ENCODE data around the gene ACAN.

Gene ACAN

DNA sequence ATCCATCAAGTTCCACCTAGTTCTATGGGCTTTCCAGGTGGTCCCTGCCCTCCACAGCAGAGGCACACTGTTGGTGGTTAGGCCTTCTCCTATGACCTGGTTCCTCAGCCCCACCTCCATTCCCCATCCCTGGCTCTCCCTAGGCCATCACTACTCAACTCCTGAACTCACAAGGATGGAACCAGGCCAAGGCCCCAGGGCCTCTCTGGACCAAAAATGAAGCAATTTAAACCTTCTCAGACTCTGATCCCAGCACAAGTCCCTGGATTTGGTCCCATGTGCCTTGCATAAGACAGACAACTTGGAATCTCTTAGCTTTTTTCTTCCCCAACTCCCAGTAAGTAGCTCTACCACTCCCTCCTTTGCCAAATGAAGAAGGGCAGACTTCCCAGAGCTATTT lies 14.4 kb upstream of the ACAN start:
- no peaks in the 10 kb centered on the region for H3K4me1 Mint-ChIP-seq
- DNase-seq (ENCODE audit: low spot score in 2 of 2), result no peak
- H3K36me3 Mint-ChIP-seq (ENCODE audit: insufficient read depth), result no peaks in the 10 kb centered on the region
- H3K9me3 Mint-ChIP-seq, result no peaks in the 10 kb centered on the region
- H3K27me3 Mint-ChIP-seq, result peaks cover 48% of the 10 kb centered on the region
- no peak overlapping the region for H3K4me3 Mint-ChIP-seq
- H3K27ac Mint-ChIP-seq (ENCODE audit: low read depth), result no peak overlapping the region
- no peak for ATAC-seq (replicated peaks; ENCODE audit: extremely low read depth, poor library complexity, severe bottlenecking)

DNA sequence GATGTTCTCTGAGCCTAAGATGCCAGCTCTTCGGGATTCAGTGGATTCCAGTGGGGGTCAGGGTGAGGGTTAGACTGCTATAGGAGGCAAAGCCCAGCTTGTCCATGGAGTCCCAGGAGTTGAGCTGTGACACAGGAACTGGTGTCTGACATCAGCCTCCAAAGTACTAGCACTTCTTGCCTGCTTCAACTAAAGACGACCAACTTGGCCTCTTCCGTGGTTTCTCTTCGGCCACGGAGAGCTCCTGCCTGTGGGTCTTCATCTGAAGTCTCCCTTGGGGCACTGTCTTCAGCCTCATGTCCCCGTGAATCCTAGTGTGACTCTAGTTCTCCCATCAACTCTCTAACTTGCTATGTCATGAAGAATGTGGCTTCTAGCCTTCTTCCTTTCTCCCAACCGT lies 12.8 kb upstream of the ACAN start:
- H3K9me3 Mint-ChIP-seq, result no peaks in the 10 kb centered on the region
- H3K27ac Mint-ChIP-seq (ENCODE audit: low read depth), result no peak overlapping the region
- H3K4me3 Mint-ChIP-seq, result no peak overlapping the region
- DNase-seq (ENCODE audit: low spot score in 2 of 2) (no peak), ATAC-seq (replicated peaks; ENCODE audit: extremely low read depth, poor library complexity, severe bottlenecking) (no peak)
- H3K36me3 Mint-ChIP-seq (ENCODE audit: insufficient read depth), result no peaks in the 10 kb centered on the region
- H3K27me3 Mint-ChIP-seq, result peaks cover 65% of the 10 kb centered on the region
- H3K4me1 Mint-ChIP-seq, result no peaks in the 10 kb centered on the region

DNA sequence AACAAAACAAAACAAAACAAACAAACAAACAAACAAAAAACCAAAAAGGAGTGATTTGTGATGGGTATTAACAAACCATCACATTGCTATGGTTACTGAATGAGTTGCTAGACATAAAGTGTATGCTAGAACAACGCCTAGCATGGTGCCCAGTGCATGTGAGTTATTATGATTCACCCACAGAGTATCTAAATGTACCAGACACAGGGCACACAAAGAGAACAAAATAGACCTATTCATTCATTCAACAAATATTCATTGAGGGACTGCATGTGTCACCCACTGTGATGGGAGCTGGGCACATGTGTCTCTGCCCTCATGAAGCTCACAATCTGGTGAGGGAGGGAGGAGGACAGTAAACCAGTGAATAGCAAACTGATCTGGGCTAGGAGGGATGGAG lies 11.6 kb upstream of the ACAN start:
- Mint-ChIP-seq H3K4me1 (no peaks in the 10 kb centered on the region), H3K36me3 (ENCODE audit: insufficient read depth) (no peaks in the 10 kb centered on the region), H3K27me3 (peaks cover 76% of the 10 kb centered on the region), H3K9me3 (no peaks in the 10 kb centered on the region), H3K4me3 (no peak overlapping the region), H3K27ac (ENCODE audit: low read depth) (no peak overlapping the region)
- no peak for ATAC-seq (replicated peaks; ENCODE audit: extremely low read depth, poor library complexity, severe bottlenecking)
- DNase-seq (ENCODE audit: low spot score in 2 of 2), result no peak

DNA sequence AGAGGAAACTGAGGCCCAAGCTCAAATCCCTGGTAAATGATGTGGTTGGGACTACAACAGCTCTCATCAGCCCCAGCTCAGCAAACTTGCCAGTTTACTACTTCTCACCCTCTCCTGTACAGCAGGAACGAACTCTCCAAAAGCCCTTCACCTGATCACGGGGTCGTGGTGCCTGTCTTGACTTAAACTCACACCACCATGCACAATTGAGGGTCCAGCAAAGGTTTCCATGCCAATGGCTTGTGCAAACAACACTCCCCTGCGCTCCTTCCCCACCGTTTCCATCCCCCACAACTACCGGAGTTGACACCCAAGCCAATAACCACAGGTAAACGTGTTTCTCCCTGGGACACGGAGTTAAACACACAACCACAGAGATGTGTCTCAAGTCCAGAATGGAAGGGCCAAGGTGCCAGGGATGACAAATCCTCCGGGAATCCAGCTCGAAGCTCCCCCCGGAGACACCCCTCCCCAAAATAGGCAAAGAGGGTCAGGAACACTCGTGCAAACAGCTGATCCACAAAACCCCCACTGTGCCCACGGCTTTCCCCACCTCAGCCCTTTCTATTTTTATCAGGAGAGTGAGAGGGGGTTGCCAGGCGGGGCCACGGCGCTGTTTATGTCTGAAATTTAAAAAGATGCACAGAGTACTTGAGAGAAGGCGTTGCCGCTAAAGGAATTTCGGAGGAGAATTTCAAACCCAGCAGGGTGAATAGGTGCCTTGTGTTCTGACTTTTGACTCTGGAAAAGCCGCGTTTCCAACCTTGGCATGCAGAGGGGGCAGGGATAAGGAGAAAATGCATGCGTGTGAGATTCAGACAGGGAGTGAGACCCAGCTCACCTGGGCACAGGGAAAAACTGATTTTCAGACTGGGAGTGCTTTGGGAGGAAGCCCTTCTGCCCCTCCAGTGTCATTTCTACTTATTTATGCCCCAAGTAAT lies 10.6 kb upstream of the ACAN start:
- Mint-ChIP-seq H3K9me3 (no peaks in the 10 kb centered on the region), H3K4me1 (no peaks in the 10 kb centered on the region), H3K27me3 (peaks cover 86% of the 10 kb centered on the region), H3K4me3 (no peak overlapping the region), H3K36me3 (ENCODE audit: insufficient read depth) (no peaks in the 10 kb centered on the region), H3K27ac (ENCODE audit: low read depth) (no peak overlapping the region)
- no peak for ATAC-seq (replicated peaks; ENCODE audit: extremely low read depth, poor library complexity, severe bottlenecking)
- no peak for DNase-seq (ENCODE audit: low spot score in 2 of 2)

DNA sequence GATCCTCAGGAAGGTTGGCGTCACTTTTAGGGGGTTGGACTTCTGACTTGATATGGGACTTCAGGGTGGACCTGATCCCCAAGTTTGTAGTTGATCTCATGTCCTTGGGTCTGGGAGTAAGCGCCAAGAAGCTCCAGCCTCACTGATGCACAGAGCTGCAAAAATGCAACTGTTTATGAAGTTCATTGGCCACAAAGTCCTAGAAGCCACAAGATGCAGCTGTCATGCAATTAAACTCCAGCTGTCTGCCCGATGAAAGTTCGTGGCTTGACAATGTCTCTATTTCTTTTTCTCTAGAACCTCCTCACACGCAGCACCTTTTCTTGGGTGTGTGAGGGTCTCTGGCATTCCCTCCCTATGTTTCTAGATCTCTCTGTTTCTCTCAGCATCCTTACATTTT lies 9.2 kb upstream of the ACAN start:
- no peak for DNase-seq (ENCODE audit: low spot score in 2 of 2)
- no peak overlapping the region for H3K27ac Mint-ChIP-seq (ENCODE audit: low read depth)
- peaks cover 91% of the 10 kb centered on the region for H3K27me3 Mint-ChIP-seq
- H3K4me3 Mint-ChIP-seq, result no peak overlapping the region
- no peaks in the 10 kb centered on the region for H3K9me3 Mint-ChIP-seq
- H3K36me3 Mint-ChIP-seq (ENCODE audit: insufficient read depth), result no peaks in the 10 kb centered on the region
- H3K4me1 Mint-ChIP-seq, result no peaks in the 10 kb centered on the region
- no peak for ATAC-seq (replicated peaks; ENCODE audit: extremely low read depth, poor library complexity, severe bottlenecking)

DNA sequence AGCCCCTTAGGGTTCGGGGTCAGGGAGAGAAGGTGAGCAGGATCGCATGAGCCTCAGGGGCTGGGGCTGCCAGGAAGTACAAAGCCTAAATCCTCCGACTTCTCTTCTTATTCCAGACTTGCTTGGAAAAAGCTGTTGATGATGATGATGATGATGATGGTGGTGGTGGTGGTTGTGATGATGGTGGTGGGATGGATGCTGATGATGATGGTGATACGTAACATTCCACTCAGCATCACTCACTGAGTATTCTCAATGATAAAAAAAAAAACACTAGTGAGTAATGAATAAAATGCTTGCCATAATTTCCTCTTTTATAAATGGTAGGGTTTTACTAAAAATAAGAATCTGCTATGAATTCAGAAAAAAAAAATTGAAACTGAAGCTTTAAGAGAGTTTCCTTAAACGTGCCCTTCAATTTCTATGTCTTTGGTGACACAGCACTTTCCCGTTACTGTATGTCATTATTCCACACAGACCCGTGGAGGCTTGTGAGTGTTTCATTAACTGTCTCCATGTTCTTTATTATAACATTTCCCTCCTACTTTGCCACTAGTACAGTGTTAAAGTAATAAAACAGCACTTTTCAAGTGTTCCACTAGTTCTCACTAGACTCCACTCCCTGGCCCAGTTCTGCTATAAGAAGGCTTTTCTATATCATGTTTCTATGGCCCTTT lies 5.4 kb upstream of the ACAN start:
- Mint-ChIP-seq H3K27ac (ENCODE audit: low read depth) (no peak overlapping the region), H3K27me3 (peaks cover 92% of the 10 kb centered on the region), H3K4me1 (peaks cover 6% of the 10 kb centered on the region), H3K36me3 (ENCODE audit: insufficient read depth) (peaks cover 1% of the 10 kb centered on the region), H3K4me3 (no peak overlapping the region), H3K9me3 (no peaks in the 10 kb centered on the region)
- DNase-seq (ENCODE audit: low spot score in 2 of 2) (no peak), ATAC-seq (replicated peaks; ENCODE audit: extremely low read depth, poor library complexity, severe bottlenecking) (no peak)

DNA sequence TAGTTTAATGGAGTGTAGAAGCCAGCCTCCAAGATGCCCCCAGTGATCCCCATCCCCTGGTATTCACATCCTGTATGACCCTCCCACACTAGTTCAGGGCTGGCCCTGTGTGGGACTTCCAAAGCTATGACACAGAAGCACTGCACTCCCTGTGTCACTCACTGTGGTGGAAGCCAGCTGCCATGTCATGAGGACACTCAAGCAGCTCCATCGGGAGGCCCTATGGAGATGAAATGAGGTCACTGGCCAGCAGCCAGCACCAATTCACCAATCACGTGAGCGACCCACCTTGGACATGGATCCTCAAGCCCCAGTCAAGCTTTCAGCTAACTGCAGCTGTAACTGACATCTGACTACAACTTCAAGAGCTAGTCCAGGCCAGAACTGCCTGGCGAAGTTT lies 3.9 kb upstream of the ACAN start:
- DNase-seq (ENCODE audit: low spot score in 2 of 2) (no peak), ATAC-seq (replicated peaks; ENCODE audit: extremely low read depth, poor library complexity, severe bottlenecking) (no peak)
- H3K4me3 Mint-ChIP-seq, result no peak overlapping the region
- H3K27ac Mint-ChIP-seq (ENCODE audit: low read depth), result no peak overlapping the region
- H3K9me3 Mint-ChIP-seq, result no peaks in the 10 kb centered on the region
- H3K4me1 Mint-ChIP-seq, result peaks cover 7% of the 10 kb centered on the region
- peaks cover 1% of the 10 kb centered on the region for H3K36me3 Mint-ChIP-seq (ENCODE audit: insufficient read depth)
- peaks cover 87% of the 10 kb centered on the region for H3K27me3 Mint-ChIP-seq

DNA sequence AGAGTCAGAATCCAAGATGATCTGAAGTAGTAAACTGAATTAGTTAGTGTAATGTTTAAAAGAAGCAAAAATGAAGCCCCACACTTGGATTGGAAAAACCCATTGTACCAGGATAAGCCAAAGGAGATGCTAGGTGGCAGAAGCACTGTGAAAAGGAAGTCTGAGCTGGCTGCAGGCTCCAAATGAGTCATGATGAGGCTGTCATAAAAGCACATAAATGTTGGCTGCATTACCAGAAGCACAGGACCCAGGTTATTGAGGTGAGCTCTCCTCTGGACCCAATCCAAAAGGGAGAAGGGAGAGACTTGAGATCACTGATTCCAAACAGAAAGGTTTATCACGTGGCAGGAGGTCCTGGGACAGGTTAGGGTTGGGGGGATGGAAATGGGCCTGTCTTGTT lies 3.2 kb upstream of the ACAN start:
- no peak for DNase-seq (ENCODE audit: low spot score in 2 of 2)
- H3K4me1 Mint-ChIP-seq, result peaks cover 7% of the 10 kb centered on the region
- no peaks in the 10 kb centered on the region for H3K9me3 Mint-ChIP-seq
- H3K4me3 Mint-ChIP-seq, result no peak overlapping the region
- H3K36me3 Mint-ChIP-seq (ENCODE audit: insufficient read depth), result peaks cover 1% of the 10 kb centered on the region
- no peak for ATAC-seq (replicated peaks; ENCODE audit: extremely low read depth, poor library complexity, severe bottlenecking)
- H3K27me3 Mint-ChIP-seq, result peaks cover 87% of the 10 kb centered on the region
- no peak overlapping the region for H3K27ac Mint-ChIP-seq (ENCODE audit: low read depth)

DNA sequence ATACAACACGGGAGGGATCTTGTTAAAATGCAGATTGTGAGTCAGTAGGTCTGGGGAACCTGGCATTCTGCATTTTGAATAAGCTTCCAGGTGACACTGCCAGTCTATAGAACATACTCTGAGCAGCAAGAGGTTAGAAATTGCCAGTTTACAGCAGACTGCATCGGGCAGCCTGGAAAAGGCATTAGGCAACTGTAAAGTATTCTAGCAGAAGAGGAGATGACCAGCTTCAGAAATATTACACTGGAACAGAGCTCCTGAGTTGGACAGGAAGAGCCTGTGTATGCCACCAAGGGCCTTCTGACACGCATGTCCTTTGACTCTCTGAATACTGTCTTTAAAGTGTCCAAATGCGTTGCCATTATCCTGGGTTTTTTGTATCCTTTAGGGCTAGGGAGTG lies 2.5 kb upstream of the ACAN start:
- Mint-ChIP-seq H3K27me3 (peaks cover 87% of the 10 kb centered on the region), H3K27ac (ENCODE audit: low read depth) (no peak overlapping the region), H3K9me3 (no peaks in the 10 kb centered on the region), H3K4me1 (peaks cover 7% of the 10 kb centered on the region), H3K4me3 (no peak overlapping the region), H3K36me3 (ENCODE audit: insufficient read depth) (peaks cover 1% of the 10 kb centered on the region)
- ATAC-seq (replicated peaks; ENCODE audit: extremely low read depth, poor library complexity, severe bottlenecking), result no peak
- DNase-seq (ENCODE audit: low spot score in 2 of 2), result no peak

DNA sequence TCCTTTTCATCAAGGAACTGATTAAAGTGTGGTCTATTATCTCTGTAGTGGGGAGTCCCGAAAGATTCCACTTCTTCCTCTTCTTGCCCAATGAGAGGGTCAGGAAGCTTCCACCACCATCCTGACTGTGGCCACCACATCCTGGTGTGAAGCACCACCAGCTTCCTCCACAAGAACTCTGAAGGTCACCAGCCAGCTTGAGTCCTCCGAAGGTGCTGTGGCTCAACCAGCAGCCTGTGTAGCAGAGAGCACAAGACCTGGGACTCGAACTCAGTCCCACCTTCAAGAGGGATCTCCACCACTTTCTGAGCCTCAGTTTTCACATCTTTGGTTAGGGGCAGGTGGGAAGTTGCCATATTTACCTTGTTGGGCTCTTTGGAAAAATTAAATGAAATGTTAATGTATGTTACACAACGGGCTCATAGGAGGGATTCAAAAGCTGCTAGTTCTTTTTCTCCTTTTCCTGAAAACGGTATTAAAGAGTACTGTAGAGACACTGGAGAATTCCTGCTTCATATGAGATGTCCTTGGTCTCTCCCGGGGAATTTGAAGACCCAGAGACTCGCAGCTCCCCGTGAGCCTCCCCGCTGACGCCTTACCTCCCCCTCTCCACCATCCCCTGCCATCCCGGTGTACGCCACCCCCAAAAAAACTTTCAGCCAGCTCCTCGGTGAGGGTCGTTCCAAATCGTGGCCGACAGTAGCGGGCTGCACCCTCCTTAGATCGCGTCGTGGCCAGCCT lies 816 bp upstream of the ACAN start:
- no peak overlapping the region for H3K4me3 Mint-ChIP-seq
- no peak for ATAC-seq (replicated peaks; ENCODE audit: extremely low read depth, poor library complexity, severe bottlenecking)
- no peak for DNase-seq (ENCODE audit: low spot score in 2 of 2)
- H3K27ac Mint-ChIP-seq (ENCODE audit: low read depth), result no peak overlapping the region
- peaks cover 1% of the 10 kb centered on the region for H3K36me3 Mint-ChIP-seq (ENCODE audit: insufficient read depth)
- H3K27me3 Mint-ChIP-seq, result peaks cover 87% of the 10 kb centered on the region
- H3K4me1 Mint-ChIP-seq, result peaks cover 7% of the 10 kb centered on the region
- H3K9me3 Mint-ChIP-seq, result no peaks in the 10 kb centered on the region

DNA sequence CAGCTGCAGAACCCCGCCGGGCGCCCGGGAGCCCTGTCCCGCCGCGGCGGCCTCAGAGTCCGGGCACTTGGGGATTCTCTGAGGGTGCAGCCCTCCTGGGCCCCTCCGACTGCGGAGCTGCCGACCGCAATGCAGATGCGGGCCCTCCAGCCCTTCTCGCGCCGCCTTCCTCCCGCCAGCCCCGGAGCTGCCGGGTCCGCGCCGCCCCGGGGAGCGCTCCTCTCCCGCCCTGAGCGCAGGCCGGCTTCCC lies 320 bp upstream of the ACAN start:
- H3K9me3 Mint-ChIP-seq, result no peaks in the 10 kb centered on the region
- H3K4me3 Mint-ChIP-seq, result no peak overlapping the region
- H3K4me1 Mint-ChIP-seq, result peaks cover 7% of the 10 kb centered on the region
- ATAC-seq (replicated peaks; ENCODE audit: extremely low read depth, poor library complexity, severe bottlenecking) (no peak), DNase-seq (ENCODE audit: low spot score in 2 of 2) (no peak)
- H3K27me3 Mint-ChIP-seq, result peaks cover 87% of the 10 kb centered on the region
- H3K27ac Mint-ChIP-seq (ENCODE audit: low read depth), result no peak overlapping the region
- peaks cover 3% of the 10 kb centered on the region for H3K36me3 Mint-ChIP-seq (ENCODE audit: insufficient read depth)

DNA sequence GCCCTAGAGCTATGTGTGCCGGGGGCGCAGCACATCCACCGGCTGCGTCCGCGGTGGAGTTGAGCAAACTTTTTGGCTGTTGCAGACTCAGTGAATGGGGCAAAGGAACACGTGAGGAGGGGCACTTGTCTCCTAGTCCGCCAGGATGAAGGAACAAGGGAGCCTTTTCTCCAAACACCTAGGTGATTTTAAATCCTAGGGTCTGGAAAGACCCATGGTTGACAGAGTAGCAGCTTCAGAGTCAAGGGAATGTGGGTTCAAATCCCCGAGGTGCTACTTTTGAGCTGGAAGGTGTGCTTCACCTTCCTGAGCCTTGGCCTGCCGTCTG lies 648 bp downstream of the ACAN start:
- H3K4me3 Mint-ChIP-seq, result no peak overlapping the region
- H3K36me3 Mint-ChIP-seq (ENCODE audit: insufficient read depth), result peaks cover 3% of the 10 kb centered on the region
- H3K4me1 Mint-ChIP-seq, result peaks cover 7% of the 10 kb centered on the region

DNA sequence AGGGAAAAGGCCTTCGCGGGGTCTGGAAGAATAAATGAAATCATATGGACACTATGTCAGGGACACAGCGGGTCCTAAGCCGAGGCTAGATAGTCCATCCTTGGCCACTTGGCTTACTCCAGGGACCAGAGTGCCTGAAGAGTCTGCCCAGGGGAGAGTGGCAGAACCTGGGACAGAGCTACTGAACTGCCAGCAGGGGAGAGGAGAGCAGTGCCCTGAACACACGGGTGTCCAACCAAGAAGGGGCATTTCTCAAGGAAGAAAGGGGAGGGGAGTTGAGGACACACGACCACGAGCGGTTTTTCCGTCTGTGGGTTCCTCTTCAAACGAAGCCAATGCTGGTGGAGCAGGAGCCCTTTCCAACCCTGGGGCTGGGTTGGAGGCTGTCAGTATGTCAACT lies 1.0 kb downstream of the ACAN start:
- Mint-ChIP-seq H3K27ac (ENCODE audit: low read depth) (no peak overlapping the region), H3K36me3 (ENCODE audit: insufficient read depth) (peaks cover 3% of the 10 kb centered on the region), H3K4me1 (peaks cover 7% of the 10 kb centered on the region), H3K9me3 (no peaks in the 10 kb centered on the region), H3K27me3 (peaks cover 86% of the 10 kb centered on the region), H3K4me3 (no peak overlapping the region)
- ATAC-seq (replicated peaks; ENCODE audit: extremely low read depth, poor library complexity, severe bottlenecking) (no peak), DNase-seq (ENCODE audit: low spot score in 2 of 2) (no peak)

More for the DNA sequence above, 648 bp downstream of the ACAN start:
- no peaks in the 10 kb centered on the region for H3K9me3 Mint-ChIP-seq
- H3K27me3 Mint-ChIP-seq, result peaks cover 87% of the 10 kb centered on the region
- ATAC-seq (replicated peaks; ENCODE audit: extremely low read depth, poor library complexity, severe bottlenecking) (no peak), DNase-seq (ENCODE audit: low spot score in 2 of 2) (no peak)
- no peak overlapping the region for H3K27ac Mint-ChIP-seq (ENCODE audit: low read depth)

Data from central memory CD8-positive, alpha-beta T cell (primary cell).